ENCODE results near the gene INTS3.

The INTS3 gene

DNA sequence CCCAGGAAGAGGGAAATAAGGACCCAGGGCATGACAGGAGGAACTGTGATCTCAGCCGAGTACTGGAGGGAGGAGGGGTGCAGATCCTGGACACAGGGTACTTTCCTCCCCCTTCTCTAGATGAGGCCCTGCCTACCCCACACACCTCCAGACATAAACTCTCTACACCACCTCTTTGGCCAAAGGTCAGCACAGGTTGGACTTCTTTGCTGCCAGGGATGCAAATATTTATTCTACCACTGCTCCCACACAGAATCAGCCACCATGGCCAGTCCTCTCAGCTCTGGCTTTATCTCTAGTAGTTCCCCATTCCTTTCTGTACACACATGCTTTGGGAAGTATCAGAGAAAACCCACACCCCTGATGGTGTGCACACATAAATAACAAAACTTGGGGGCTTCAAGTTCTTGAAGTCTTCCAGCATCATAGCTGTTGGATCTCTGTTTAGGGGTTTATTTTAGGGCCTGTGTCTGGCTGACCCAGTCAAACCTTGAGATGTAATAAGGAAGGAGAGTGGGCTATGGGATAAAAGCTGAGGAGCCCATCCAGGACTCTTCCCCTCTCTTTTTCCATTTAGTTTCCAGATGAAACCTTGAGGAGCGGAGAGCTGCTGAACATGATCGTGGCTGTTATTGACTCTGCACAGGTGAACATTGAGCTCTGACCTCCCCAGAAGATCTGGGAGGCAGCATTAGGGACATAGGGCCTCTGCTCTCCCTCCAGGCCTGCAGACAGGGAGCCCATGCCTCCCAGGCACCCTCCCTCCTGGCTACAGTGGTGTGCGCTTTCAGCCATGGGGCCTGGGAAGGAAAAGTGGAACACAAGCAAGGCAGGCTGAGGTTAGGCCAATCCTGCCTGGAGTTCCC is 40.7 kb downstream of the INTS3 start:
- no peak for DNase-seq (ENCODE audit: low read depth)
- in situ Hi-C loops (cut with HindIII; ENCODE audit: low sequenced_read_pairs), result no loop called here
- TF ChIP-seq, protein P1, sequence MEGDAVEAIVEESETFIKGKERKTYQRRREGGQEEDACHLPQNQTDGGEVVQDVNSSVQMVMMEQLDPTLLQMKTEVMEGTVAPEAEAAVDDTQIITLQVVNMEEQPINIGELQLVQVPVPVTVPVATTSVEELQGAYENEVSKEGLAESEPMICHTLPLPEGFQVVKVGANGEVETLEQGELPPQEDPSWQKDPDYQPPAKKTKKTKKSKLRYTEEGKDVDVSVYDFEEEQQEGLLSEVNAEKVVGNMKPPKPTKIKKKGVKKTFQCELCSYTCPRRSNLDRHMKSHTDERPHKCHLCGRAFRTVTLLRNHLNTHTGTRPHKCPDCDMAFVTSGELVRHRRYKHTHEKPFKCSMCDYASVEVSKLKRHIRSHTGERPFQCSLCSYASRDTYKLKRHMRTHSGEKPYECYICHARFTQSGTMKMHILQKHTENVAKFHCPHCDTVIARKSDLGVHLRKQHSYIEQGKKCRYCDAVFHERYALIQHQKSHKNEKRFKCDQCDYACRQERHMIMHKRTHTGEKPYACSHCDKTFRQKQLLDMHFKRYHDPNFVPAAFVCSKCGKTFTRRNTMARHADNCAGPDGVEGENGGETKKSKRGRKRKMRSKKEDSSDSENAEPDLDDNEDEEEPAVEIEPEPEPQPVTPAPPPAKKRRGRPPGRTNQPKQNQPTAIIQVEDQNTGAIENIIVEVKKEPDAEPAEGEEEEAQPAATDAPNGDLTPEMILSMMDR (IDR thresholded peaks at IDR 0.05; ENCODE audit: low read depth, low read length, missing control alignments), result no peak
- H3K4me3 ChIP-seq (ENCODE audit: low read depth, low read length), result no peak overlapping the region

DNA sequence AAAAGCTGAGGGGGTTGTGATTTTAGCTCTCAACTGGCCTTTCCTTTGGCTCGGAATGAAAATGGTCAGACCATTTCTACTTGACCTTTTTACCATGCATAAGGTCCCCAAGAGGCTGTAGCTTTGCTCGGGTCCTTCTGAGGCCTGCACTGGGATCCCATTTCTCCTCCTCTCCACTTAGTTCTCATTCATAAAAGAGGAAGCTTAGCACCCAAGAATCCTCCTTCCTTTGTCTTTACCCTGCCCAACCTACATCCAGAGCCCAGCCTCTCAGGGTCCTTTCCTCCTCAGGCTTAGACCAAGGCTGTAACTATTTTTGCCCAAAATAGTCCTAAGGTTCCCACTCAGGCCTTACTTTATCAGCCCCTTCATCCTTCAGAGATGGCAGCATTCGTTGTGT is 41.4 kb downstream of the INTS3 start:
- no peak for DNase-seq (ENCODE audit: low read depth)
- no peak overlapping the region for H3K4me3 ChIP-seq (ENCODE audit: low read depth, low read length)
- in situ Hi-C loops (cut with HindIII; ENCODE audit: low sequenced_read_pairs), result no loop called here
- TF ChIP-seq, protein P1 (IDR thresholded peaks at IDR 0.05; ENCODE audit: low read depth, low read length, missing control alignments), result no peak

DNA sequence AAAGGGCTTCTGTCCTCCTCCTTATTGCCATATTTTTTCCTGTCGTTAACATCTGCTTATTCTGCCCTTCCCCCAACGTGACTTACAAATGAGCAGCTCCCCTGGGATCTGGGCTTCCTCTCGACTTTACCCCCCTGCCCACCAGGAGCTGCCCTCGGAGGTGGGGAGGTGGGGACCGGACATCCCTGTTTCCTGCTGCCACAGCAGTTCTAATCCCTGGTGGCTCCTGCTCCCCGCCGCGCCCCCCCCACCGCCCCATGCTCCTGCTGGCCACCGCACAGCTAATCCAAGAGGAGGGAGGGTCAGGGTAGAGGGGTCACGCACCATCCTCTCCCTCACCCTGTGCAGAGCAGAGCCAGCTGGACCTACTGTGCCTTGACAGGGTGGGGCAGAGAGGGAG is 42.9 kb downstream of the INTS3 start:
- DNase-seq (ENCODE audit: low read depth), result no peak
- in situ Hi-C loops (cut with HindIII; ENCODE audit: low sequenced_read_pairs), result no loop called here
- TF ChIP-seq, protein P1 (IDR thresholded peaks at IDR 0.05; ENCODE audit: low read depth, low read length, missing control alignments), result no peak
- H3K4me3 ChIP-seq (ENCODE audit: low read depth, low read length), result no peak overlapping the region

DNA sequence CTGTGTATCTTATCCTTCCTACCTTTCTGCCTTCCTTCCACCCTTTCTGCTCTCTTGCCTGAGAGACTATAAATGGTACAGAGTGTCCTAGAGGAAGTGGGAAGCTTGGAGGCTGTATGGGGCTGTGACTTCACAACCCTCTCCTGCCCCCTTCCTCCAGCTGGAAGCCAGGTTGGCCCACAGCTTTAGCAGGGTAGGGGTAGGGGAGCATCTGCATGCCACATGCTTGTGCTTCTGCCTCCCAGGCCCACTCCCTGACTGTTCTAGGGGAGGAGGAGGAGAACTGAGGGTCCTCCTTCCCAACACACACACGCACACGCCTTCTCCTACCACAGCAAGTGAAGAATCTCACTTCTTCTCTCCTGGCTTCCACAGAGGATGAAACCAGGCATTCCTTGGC is 43.4 kb downstream of the INTS3 start:
- H3K4me3 ChIP-seq (ENCODE audit: low read depth, low read length), result no peak overlapping the region
- in situ Hi-C loops (cut with HindIII; ENCODE audit: low sequenced_read_pairs), result no loop called here
- TF ChIP-seq, protein P1 (IDR thresholded peaks at IDR 0.05; ENCODE audit: low read depth, low read length, missing control alignments), result no peak
- no peak for DNase-seq (ENCODE audit: low read depth)

DNA sequence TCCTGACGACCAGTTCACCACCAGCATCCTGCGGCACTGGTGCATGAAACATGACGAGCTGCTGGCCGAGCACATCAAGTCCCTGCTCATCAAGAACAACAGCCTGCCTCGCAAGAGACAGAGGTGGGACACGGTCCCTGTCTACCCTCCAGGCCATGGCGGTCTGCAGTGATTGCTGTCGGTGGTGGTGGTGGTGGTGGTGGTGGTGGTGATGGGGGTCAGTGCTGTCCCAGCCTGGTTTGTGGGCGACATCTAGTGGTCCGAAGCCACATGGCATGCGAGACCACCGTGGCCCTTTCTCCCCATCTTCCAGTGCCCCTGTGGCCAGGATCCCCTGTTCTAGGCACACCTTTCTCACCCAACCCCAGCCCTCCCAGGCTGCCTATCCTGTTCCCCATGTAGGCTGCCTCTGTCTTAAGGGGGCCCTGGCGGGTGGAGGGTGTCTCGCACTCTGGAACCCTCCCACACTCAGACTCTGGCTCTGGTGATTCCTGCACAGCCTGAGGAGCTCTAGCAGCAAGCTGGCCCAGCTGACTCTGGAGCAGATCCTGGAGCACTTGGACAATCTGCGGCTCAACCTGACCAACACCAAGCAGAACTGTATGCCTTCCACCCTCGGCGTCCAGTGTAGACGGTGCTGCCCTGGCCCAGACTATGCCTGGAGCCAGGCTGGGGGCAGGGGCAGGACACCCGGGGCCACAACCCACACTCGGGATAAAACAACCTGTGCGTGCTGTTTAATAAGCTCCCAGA is 44.2 kb downstream of the INTS3 start:
- in situ Hi-C loops (cut with HindIII; ENCODE audit: low sequenced_read_pairs), result no loop called here
- DNase-seq (ENCODE audit: low read depth), result no peak
- TF ChIP-seq, protein P1 (IDR thresholded peaks at IDR 0.05; ENCODE audit: low read depth, low read length, missing control alignments), result peak; percentile 58
- H3K4me3 ChIP-seq (ENCODE audit: low read depth, low read length), result no peak overlapping the region

DNA sequence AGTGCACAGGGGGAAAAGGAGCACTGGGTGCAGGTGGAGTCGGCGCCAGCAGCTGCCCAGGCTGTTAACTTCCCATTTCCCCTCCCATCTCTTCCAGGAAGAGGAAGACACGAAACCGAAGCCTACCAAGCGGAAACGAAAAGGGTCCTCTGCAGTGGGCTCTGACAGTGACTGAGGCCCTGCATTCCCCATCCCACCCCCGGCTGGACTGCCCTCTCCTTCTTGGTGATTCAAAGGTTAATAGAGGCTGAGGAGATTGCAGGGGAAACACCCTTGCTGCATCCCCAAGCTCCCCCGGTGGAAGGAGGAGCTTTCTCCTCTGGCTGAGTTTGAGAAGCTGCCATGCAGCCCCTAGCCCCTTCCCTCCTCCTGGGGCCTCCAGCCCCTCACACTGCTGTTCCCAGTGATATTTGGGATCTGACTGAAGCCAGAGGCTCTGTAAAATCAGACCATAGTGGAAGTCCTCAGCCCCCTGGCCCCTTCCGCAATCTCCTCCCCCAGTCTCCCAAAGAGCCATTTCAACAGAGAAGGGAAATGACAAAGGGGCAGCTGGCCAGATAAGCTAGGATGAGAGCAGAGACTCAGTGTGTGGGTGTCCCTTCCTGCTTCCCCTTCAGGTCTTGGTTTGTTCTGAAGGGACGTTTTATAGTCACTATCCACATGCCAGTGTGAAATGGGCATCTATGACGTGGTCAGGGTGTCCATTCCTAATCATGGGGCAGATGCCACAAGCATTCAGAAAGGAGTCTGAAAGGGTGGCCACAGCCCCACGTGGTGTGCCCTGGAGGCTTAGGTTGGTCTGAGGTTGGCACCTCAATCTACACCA is 45.5 kb downstream of the INTS3 start:
- H3K4me3 ChIP-seq (ENCODE audit: low read depth, low read length), result no peak overlapping the region
- DNase-seq (ENCODE audit: low read depth), result no peak
- in situ Hi-C loops (cut with HindIII; ENCODE audit: low sequenced_read_pairs), result no loop called here
- TF ChIP-seq, protein P1 (IDR thresholded peaks at IDR 0.05; ENCODE audit: low read depth, low read length, missing control alignments), result no peak
